HEK293 (cell line): ENCODE measurements around the gene ERBB4.

Source experiments
- CTCF ChIA-PET: fragments of 350-600 bp; formaldehyde crosslinking; extraction: SDS; loops from one replicate; lab custom pipeline; 2021; ENCODE audit warnings: antibody characterized with exemption; lab: Yijun Ruan, JAX
- POLR2A ChIA-PET: fragments of 300-600 bp; formaldehyde crosslinking; extraction: SDS; loops from one replicate; lab custom pipeline; 2020; ENCODE audit warnings: antibody characterized with exemption, inconsistent platforms; lab: Yijun Ruan, JAX
- H3K27ac ChIP-seq: fragments of 200-500 bp; sonication (Bioruptor generic); 2 replicates; pipeline ENCODE4 v1.5.1; 2014; ENCODE audit warnings: low read depth, low read length, control low read depth, inconsistent platforms; ENCODE audit errors: extremely low read depth
- H3K36me3 ChIP-seq, 2 experiments: fragments of 200-500 bp in 1 of 2; sonication (Bioruptor generic) in 1 of 2; 1 replicate in 1 of 2; 2 replicates in 1 of 2; pipeline ENCODE4 v1.5.1; 2014 to 2017; ENCODE audit warnings: inconsistent platforms in 2 of 2, low read length in 2 of 2; ENCODE audit not compliant: control insufficient read depth in 2 of 2, insufficient read depth in 1 of 2
- H3K4me1 ChIP-seq: fragments of 200-500 bp; sonication (Bioruptor generic); 2 replicates; pipeline ENCODE4 v1.5.1; 2014; ENCODE audit warnings: mild to moderate bottlenecking, low read length, inconsistent platforms; ENCODE audit not compliant: control insufficient read depth, insufficient read depth
- H3K4me3 ChIP-seq: 2 replicates; pipeline ENCODE4 v1.5.1; 2011; ENCODE audit warnings: low read depth, mild to moderate bottlenecking, control low read depth, low read length, moderate library complexity
- H3K9me3 ChIP-seq: fragments of 200-500 bp; sonication (Bioruptor generic); 2 replicates; pipeline ENCODE4 v1.5.1; 2014; ENCODE audit warnings: low read depth, low read length, inconsistent platforms; ENCODE audit not compliant: control insufficient read depth, insufficient read depth
- BCL6B ChIP-seq: fragments of 450-650 bp; formaldehyde crosslinking; IDR thresholded peaks from 2 replicates; pipeline ENCODE4 v1.5.1; 2017; ENCODE audit warnings: missing biosample characterization, missing genetic modification characterization
- MYNN ChIP-seq: fragments of 450-650 bp; formaldehyde crosslinking; IDR thresholded peaks from 2 replicates; pipeline ENCODE4 v1.5.1; 2016; ENCODE audit warnings: missing biosample characterization, missing genetic modification characterization, borderline replicate concordance
- ZNF174 ChIP-seq: fragments of 450-650 bp; formaldehyde crosslinking; IDR thresholded peaks from 2 replicates; pipeline ENCODE4 v1.5.0; 2017; ENCODE audit warnings: missing biosample characterization, mild to moderate bottlenecking, missing genetic modification characterization
- ZNF19 ChIP-seq: fragments of 450-650 bp; formaldehyde crosslinking; IDR thresholded peaks from 2 replicates; pipeline ENCODE4; 2016; ENCODE audit warnings: missing biosample characterization, missing genetic modification characterization, low read depth
- ZNF2 ChIP-seq: fragments of 450-650 bp; formaldehyde crosslinking; IDR thresholded peaks from 2 replicates; pipeline ENCODE4 v1.5.1; 2016; ENCODE audit warnings: missing biosample characterization, missing genetic modification characterization
- ZNF211 ChIP-seq: fragments of 450-650 bp; formaldehyde crosslinking; IDR thresholded peaks from 2 replicates; pipeline ENCODE4 v1.5.1; 2016; ENCODE audit warnings: low read depth, missing biosample characterization, missing genetic modification characterization
- ZNF214 ChIP-seq: fragments of 450-650 bp; formaldehyde crosslinking; IDR thresholded peaks from 2 replicates; pipeline ENCODE4 v1.5.1; 2017; ENCODE audit warnings: missing biosample characterization, mild to moderate bottlenecking, missing genetic modification characterization, borderline replicate concordance
- ZNF302 ChIP-seq: fragments of 450-650 bp; formaldehyde crosslinking; IDR thresholded peaks from 2 replicates; pipeline ENCODE4 v1.5.1; 2016; ENCODE audit warnings: missing biosample characterization, missing genetic modification characterization, low read depth
- ZNF341 ChIP-seq: fragments of 450-650 bp; formaldehyde crosslinking; IDR thresholded peaks from 2 replicates; pipeline ENCODE4; 2016; ENCODE audit warnings: low read depth, missing biosample characterization, missing genetic modification characterization
- ZNF510 ChIP-seq: fragments of 450-650 bp; formaldehyde crosslinking; IDR thresholded peaks from 2 replicates; pipeline ENCODE4 v1.5.1; 2018; ENCODE audit warnings: mild to moderate bottlenecking, missing genetic modification characterization, missing biosample characterization; ENCODE audit not compliant: insufficient replicate concordance
- ZNF658 ChIP-seq: fragments of 450-650 bp; formaldehyde crosslinking; IDR thresholded peaks from 2 replicates; pipeline ENCODE4; 2016; ENCODE audit warnings: missing biosample characterization, missing genetic modification characterization
- ZNF785 ChIP-seq: fragments of 450-650 bp; formaldehyde crosslinking; IDR thresholded peaks from 2 replicates; pipeline ENCODE4 v1.5.1; 2016; ENCODE audit warnings: missing biosample characterization, missing genetic modification characterization
- ZNF830 ChIP-seq: fragments of 450-650 bp; IDR thresholded peaks from 2 replicates; pipeline ENCODE4 v1.5.0; 2018; ENCODE audit warnings: missing biosample characterization, missing genetic modification characterization, low read depth, mild to moderate bottlenecking, moderate library complexity
- ZNF843 ChIP-seq: fragments of 450-650 bp; formaldehyde crosslinking; IDR thresholded peaks from 2 replicates; pipeline ENCODE4 v1.5.1; 2016; ENCODE audit warnings: missing biosample characterization, missing genetic modification characterization
- ZSCAN16 ChIP-seq: fragments of 450-650 bp; formaldehyde crosslinking; IDR thresholded peaks from 2 replicates; pipeline ENCODE4 v1.5.1; 2016; ENCODE audit warnings: missing biosample characterization, missing genetic modification characterization
- ZXDB ChIP-seq: fragments of 450-650 bp; formaldehyde crosslinking; IDR thresholded peaks from 2 replicates; pipeline ENCODE4 v1.5.1; 2016; ENCODE audit warnings: missing biosample characterization, missing genetic modification characterization
- TF ChIP-seq, protein P1 (sequence below): fragments of 450-650 bp; formaldehyde crosslinking; IDR thresholded peaks from 2 replicates; pipeline ENCODE4 v1.5.1; 2016; ENCODE audit warnings: missing biosample characterization, missing genetic modification characterization
- TF ChIP-seq, protein P2 (sequence below): fragments of 450-650 bp; formaldehyde crosslinking; IDR thresholded peaks from 2 replicates; pipeline ENCODE4 v1.5.1; 2016; ENCODE audit warnings: missing biosample characterization, missing genetic modification characterization
- TF ChIP-seq, protein P3 (sequence below): fragments of 450-650 bp; formaldehyde crosslinking; IDR thresholded peaks from 2 replicates; pipeline ENCODE4 v1.5.1; 2016; ENCODE audit warnings: missing biosample characterization, missing genetic modification characterization

Gene ERBB4

GRCh38 chr2:211985393-211985792, 553.2 kb downstream of the ERBB4 start (continued):
- TF ChIP-seq ZNF2: no peak
- TF ChIP-seq ZNF785: no peak
- no peak for TF ChIP-seq ZNF341 (tag by site-specific recombination)
- no peak for TF ChIP-seq ZNF214 (tag by site-specific recombination)
- no peak for TF ChIP-seq MYNN
- no peak for TF ChIP-seq ZNF658 (tag by site-specific recombination)
- TF ChIP-seq, protein P1, sequence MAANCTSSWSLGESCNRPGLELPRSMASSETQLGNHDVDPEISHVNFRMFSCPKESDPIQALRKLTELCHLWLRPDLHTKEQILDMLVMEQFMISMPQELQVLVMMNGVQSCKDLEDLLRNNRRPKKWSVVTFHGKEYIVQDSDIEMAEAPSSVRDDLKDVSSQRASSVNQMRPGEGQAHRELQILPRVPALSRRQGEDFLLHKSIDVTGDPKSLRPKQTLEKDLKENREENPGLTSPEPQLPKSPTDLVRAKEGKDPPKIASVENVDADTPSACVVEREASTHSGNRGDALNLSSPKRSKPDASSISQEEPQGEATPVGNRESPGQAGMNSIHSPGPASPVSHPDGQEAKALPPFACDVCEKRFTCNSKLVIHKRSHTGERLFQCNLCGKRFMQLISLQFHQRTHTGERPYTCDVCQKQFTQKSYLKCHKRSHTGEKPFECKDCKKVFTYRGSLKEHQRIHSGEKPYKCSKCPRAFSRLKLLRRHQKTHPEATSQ: no peak
- TF ChIP-seq BCL6B: no peak
- TF ChIP-seq ZNF19 (tag by site-specific recombination): no peak
- no peak for TF ChIP-seq ZNF843 (tag by site-specific recombination)
- TF ChIP-seq ZNF211: no peak

DNA sequence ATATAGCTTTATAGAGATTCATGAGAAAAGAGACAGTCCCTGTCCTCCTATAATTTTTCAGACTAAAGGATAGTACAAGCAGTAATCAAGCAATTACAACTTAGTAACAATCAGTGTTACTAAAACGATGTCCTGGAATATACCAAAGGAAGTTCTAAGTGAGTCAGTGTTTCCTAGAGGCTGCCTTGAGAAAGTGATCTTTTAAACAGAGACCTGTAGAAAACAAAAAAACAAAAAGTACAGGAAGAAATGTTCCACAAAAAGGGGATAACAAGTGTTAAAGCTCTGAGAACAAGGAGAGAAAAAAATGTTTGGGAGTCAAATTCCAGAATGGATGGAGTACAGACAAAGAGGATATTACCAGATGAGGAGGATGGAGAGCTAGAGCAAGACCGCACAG, 556.4 kb downstream of the ERBB4 start:
- H3K4me1 ChIP-seq: no peaks in the 10 kb centered on the region

More for the DNA sequence above, 556.4 kb downstream of the ERBB4 start:
- H3K27ac ChIP-seq: no peak overlapping the region
- H3K4me3 ChIP-seq: no peak overlapping the region
- POLR2A ChIA-PET: no interaction called here
- CTCF ChIA-PET: no interaction called here
- H3K36me3 ChIP-seq: no peaks in the 10 kb centered on the region
- TF ChIP-seq, protein P2, sequence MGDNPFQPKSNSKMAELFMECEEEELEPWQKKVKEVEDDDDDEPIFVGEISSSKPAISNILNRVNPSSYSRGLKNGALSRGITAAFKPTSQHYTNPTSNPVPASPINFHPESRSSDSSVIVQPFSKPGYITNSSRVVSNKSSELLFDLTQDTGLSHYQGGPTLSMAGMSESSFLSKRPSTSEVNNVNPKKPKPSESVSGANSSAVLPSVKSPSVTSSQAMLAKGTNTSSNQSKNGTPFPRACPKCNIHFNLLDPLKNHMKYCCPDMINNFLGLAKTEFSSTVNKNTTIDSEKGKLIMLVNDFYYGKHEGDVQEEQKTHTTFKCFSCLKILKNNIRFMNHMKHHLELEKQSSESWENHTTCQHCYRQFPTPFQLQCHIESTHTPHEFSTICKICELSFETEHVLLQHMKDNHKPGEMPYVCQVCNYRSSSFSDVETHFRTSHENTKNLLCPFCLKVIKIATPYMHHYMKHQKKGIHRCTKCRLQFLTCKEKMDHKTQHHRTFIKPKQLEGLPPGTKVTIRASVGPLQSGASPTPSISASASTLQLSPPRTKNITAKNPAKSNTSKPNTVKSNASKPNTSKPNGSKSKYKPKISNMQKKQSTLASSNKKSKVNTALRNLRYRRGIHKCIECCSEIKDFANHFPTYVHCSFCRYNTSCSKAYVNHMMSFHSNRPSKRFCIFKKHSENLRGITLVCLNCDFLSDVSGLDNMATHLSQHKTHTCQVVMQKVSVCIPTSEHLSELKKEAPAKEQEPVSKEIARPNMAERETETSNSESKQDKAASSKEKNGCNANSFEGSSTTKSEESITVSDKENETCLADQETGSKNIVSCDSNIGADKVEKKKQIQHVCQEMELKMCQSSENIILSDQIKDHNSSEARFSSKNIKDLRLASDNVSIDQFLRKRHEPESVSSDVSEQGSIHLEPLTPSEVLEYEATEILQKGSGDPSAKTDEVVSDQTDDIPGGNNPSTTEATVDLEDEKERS (tag by site-specific recombination): no peak
- TF ChIP-seq ZNF510 (tag by site-specific recombination) (no peak), ZNF174 (no peak), ZSCAN16 (tag by site-specific recombination) (no peak), ZNF830 (tag by site-specific recombination) (no peak), ZXDB (no peak), ZNF302 (tag by site-specific recombination) (no peak)
- TF ChIP-seq, protein P3, sequence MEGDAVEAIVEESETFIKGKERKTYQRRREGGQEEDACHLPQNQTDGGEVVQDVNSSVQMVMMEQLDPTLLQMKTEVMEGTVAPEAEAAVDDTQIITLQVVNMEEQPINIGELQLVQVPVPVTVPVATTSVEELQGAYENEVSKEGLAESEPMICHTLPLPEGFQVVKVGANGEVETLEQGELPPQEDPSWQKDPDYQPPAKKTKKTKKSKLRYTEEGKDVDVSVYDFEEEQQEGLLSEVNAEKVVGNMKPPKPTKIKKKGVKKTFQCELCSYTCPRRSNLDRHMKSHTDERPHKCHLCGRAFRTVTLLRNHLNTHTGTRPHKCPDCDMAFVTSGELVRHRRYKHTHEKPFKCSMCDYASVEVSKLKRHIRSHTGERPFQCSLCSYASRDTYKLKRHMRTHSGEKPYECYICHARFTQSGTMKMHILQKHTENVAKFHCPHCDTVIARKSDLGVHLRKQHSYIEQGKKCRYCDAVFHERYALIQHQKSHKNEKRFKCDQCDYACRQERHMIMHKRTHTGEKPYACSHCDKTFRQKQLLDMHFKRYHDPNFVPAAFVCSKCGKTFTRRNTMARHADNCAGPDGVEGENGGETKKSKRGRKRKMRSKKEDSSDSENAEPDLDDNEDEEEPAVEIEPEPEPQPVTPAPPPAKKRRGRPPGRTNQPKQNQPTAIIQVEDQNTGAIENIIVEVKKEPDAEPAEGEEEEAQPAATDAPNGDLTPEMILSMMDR (tag by site-specific recombination): no peak
- no peaks in the 10 kb centered on the region for H3K9me3 ChIP-seq
